ENCODE measurements around the gene RGS3. TPM values are rescaled to one million over a fixed set of nuclear protein-coding genes. Genes with fewer than 3 reads are reported as not detected.

Gene RGS3
- total RNA-seq, 4 donors from 2014 or later = 5.9 to 11.8 (median 9.8) TPM

DNA sequence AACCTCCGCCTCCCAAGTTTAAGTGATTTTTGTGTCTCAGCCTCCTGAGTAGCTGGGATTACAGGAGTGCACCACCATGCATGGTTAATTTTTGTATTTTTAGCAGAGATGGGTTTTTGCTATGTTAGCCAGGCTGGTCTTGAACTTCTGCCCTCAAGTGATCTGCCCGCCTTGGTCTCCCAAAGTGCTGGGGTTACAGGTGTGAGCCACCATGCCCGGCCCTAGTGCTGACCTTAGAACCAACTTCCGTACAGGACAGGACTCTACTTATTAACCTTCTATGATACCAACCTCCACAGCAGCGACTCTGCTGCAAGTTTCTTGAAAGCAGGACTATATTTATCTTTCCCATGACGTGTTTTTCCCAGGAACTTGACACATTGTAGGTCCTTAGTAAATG lies 176.9 kb downstream of the RGS3 start:
- no peaks in the 10 kb centered on the region for H3K9me3 ChIP-seq
- ATAC-seq (no peak), DNase-seq (no peak)
- H3K27ac ChIP-seq = no peak overlapping the region
- intact Hi-C loops (cut with DNase I; ENCODE audit: low total_unique reads) = no loop called here
- H3K4me1 ChIP-seq = peaks cover 8% of the 10 kb centered on the region in 2 donors
- H3K27me3 ChIP-seq = no peaks in the 10 kb centered on the region
- no peaks in the 10 kb centered on the region for H3K36me3 ChIP-seq
- in situ Hi-C loops (cut with MboI; ENCODE audit: low sequenced_read_pairs in 4 of 4) = no loop called here
- no peak overlapping the region for H3K4me3 ChIP-seq
- no peak for TF ChIP-seq POLR2A (IDR thresholded peaks at IDR 0.05)
- TF ChIP-seq, protein P1, sequence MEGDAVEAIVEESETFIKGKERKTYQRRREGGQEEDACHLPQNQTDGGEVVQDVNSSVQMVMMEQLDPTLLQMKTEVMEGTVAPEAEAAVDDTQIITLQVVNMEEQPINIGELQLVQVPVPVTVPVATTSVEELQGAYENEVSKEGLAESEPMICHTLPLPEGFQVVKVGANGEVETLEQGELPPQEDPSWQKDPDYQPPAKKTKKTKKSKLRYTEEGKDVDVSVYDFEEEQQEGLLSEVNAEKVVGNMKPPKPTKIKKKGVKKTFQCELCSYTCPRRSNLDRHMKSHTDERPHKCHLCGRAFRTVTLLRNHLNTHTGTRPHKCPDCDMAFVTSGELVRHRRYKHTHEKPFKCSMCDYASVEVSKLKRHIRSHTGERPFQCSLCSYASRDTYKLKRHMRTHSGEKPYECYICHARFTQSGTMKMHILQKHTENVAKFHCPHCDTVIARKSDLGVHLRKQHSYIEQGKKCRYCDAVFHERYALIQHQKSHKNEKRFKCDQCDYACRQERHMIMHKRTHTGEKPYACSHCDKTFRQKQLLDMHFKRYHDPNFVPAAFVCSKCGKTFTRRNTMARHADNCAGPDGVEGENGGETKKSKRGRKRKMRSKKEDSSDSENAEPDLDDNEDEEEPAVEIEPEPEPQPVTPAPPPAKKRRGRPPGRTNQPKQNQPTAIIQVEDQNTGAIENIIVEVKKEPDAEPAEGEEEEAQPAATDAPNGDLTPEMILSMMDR (IDR thresholded peaks at IDR 0.05 in 4 of 5, conservative IDR thresholded peaks at IDR 0.05 in 1 of 5) = no peak

DNA sequence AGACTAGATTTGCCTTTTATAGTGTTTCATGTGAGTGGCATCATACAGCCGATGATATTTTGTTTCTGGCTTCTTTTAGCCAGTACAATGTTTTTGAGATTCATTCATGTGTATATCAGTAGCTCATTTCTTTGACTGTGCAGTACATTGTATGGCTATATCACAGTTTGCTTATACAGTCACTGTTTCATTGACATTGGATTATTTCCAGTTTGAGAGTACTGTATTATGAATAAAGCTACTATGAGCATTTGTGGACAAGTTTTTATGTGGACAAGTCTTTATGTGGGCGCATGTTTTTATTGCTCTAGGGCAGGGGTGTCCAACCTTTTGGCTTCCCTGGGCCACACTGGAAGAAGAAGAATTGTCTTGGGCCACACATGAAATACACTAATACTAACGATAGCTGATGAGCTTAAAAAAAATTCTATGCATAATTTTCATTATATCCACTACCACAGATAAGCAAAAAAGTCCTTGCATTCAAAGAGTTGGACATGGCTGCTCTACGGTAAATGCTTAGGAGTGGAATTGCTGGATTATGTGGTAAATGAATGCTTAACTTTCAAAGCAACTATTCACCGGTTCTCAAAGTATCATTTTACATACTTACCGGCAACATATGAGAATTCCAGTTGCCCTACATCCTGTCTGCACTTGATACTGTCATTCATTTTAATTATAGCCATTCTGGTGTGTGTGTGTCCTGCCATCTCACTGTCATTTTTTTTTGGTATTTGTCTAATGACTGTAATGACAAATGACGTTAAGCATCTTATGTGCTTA lies 177.8 kb downstream of the RGS3 start:
- H3K4me1 ChIP-seq = peaks cover 0 to under 1% of the 10 kb centered on the region in 2 donors
- TF ChIP-seq, protein P1 (IDR thresholded peaks at IDR 0.05 in 4 of 5, conservative IDR thresholded peaks at IDR 0.05 in 1 of 5) = no peak
- TF ChIP-seq POLR2A (IDR thresholded peaks at IDR 0.05) = no peak
- ATAC-seq (no peak), DNase-seq (no peak)
- intact Hi-C loops (cut with DNase I; ENCODE audit: low total_unique reads) = no loop called here
- in situ Hi-C loops (cut with MboI; ENCODE audit: low sequenced_read_pairs in 4 of 4) = no loop called here
- H3K9me3 ChIP-seq = no peaks in the 10 kb centered on the region
- no peaks in the 10 kb centered on the region for H3K36me3 ChIP-seq
- no peaks in the 10 kb centered on the region for H3K27me3 ChIP-seq
- no peak overlapping the region for H3K4me3 ChIP-seq
- no peak overlapping the region for H3K27ac ChIP-seq

DNA sequence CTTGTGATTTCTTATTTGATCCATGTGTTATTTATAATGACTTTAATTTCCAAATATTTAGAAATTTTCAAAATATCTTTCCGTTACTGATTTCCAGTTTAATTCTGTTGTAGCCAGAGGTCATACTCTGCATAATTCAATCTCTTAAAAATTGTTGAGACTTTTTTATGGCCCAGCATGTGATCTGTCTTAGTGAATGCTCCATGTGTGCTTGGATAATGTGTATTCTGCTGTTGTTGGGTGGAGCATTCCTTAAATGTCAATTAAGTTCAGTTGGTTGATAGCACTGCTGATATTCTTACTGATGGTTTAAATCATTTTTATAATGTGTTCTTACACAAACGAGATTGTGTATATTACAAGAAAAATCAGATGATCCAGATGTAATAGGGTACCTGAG lies 180.8 kb downstream of the RGS3 start:
- no peak for ATAC-seq
- TF ChIP-seq, protein P1 (IDR thresholded peaks at IDR 0.05 in 4 of 5, conservative IDR thresholded peaks at IDR 0.05 in 1 of 5) = no peak
- no peak for TF ChIP-seq POLR2A (IDR thresholded peaks at IDR 0.05)
- intact Hi-C loops (cut with DNase I; ENCODE audit: low total_unique reads) (no loop called here), in situ Hi-C loops (cut with MboI; ENCODE audit: low sequenced_read_pairs in 4 of 4) (no loop called here)
- no peak overlapping the region for H3K4me3 ChIP-seq
- no peak for DNase-seq
- H3K36me3 ChIP-seq = no peaks in the 10 kb centered on the region
- H3K27ac ChIP-seq = no peak overlapping the region
- peaks cover 5 to 6% of the 10 kb centered on the region in 2 donors for H3K4me1 ChIP-seq
- H3K9me3 ChIP-seq = no peaks in the 10 kb centered on the region
- H3K27me3 ChIP-seq = no peaks in the 10 kb centered on the region

DNA sequence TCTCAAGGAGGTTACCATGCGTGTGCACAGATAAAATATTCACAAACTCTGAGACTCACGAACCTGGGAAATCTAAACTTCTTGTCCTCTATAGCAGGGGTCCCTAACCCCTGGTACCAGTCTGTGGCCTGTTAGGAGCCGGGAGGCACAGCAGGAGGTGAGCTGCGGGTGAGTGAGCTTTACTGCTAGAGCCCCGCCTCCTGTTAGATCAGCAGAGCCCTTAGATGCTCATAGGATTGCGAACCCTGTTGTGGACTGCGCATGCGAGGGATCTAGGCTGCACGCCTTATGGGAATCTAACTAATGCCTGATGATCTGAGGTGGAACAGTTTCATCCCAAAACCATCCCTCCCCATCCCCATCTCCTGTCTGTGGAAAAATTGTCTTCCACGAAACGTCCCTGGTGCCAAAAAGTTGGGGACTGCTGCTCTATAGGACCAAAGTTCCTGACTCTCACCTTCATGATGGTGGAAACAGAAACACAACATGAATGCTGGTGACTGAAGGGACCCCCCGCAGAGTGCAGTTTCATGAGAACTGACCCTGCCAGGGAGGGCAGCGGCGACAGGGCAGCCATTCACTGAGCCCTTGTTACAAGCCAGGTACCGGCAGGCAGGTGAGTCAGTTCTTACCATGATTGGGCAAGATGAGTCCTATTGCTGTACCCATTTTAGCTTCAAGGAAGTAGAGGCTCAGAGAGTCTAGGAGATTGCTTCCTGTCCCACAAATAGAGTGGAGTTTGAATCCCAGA lies 181.9 kb downstream of the RGS3 start:
- Histone ChIP-seq H3K4me1 (peaks cover 5 to 6% of the 10 kb centered on the region in 2 donors), H3K36me3 (no peaks in the 10 kb centered on the region), H3K27ac (no peak overlapping the region), H3K9me3 (no peaks in the 10 kb centered on the region), H3K4me3 (no peak overlapping the region), H3K27me3 (no peaks in the 10 kb centered on the region)
- in situ Hi-C loops (cut with MboI; ENCODE audit: low sequenced_read_pairs in 4 of 4) (no loop called here), intact Hi-C loops (cut with DNase I; ENCODE audit: low total_unique reads) (no loop called here)
- DNase-seq (no peak), ATAC-seq (no peak)
- no peak for TF ChIP-seq POLR2A (IDR thresholded peaks at IDR 0.05)
- TF ChIP-seq, protein P1 (IDR thresholded peaks at IDR 0.05 in 4 of 5, conservative IDR thresholded peaks at IDR 0.05 in 1 of 5) = no peak

Data from gastrocnemius medialis (tissue), 4 donors.